ENCODE measurements around the gene KEAP1.

Gene KEAP1

GRCh38 chr19:10523135-10523636 is 20.0 kb upstream of the KEAP1 start:
- H2BK12ac ChIP-seq (ENCODE audit: low read length in 2 of 2), result no peak overlapping the region
- H3K18ac ChIP-seq (ENCODE audit: low read depth in 1 of 2, low read length in 2 of 2), result no peak overlapping the region
- no peak overlapping the region for H2BK5ac ChIP-seq (ENCODE audit: low read depth, low read length, poor library complexity, severe bottlenecking)
- DNase-seq, result no peak
- no peak overlapping the region for H3K27ac ChIP-seq (ENCODE audit: low read length, poor library complexity, severe bottlenecking)
- H3K36me3 ChIP-seq (ENCODE audit: control insufficient read depth in 1 of 2, insufficient read depth in 2 of 2, low read depth in 1 of 2, low read length in 2 of 2), result no peaks in the 10 kb centered on the region
- no peak overlapping the region for H3K14ac ChIP-seq (ENCODE audit: low read length in 2 of 2)
- no peak overlapping the region for H3K23ac ChIP-seq (ENCODE audit: low read length in 2 of 2)
- no peak overlapping the region for H2AK5ac ChIP-seq (ENCODE audit: low read length, severe bottlenecking)
- H3K4me3 ChIP-seq (ENCODE audit: insufficient read depth in 1 of 2, low read depth in 1 of 2, low read length in 2 of 2), result no peak overlapping the region
- no peak overlapping the region for H4K8ac ChIP-seq (ENCODE audit: low read length)
- H3K79me1 ChIP-seq (replicated peaks; ENCODE audit: low read length, poor library complexity, severe bottlenecking), result no peaks in the 10 kb centered on the region
- 94% methylated on average over 1 of the region's 3 CpGs for WGBS
- no peak overlapping the region for H2BK15ac ChIP-seq (ENCODE audit: low read depth, poor library complexity, severe bottlenecking)
- H3K4ac ChIP-seq (ENCODE audit: low read depth in 1 of 2, low read length in 2 of 2), result no peak overlapping the region
- H3K4me1 ChIP-seq (ENCODE audit: control insufficient read depth, insufficient read depth, low read depth, low read length), result peaks cover 6% of the 10 kb centered on the region
- no peak overlapping the region for H2AFZ ChIP-seq (ENCODE audit: low read depth, low read length)
- no peak overlapping the region for H2BK120ac ChIP-seq (ENCODE audit: low read depth, low read length)
- H3K27me3 ChIP-seq (ENCODE audit: control insufficient read depth in 1 of 2, insufficient read depth in 1 of 2, low read length in 2 of 2), result peaks cover 23 to 33% of the 10 kb centered on the region in 2 experiments
- H3K9me3 ChIP-seq (ENCODE audit: control insufficient read depth, low read length), result no peaks in the 10 kb centered on the region
- no peak overlapping the region for H3K9ac ChIP-seq (ENCODE audit: low read length)
- no peak overlapping the region for H3K4me2 ChIP-seq (ENCODE audit: low read length, poor library complexity, severe bottlenecking)
- no peak overlapping the region for H4K91ac ChIP-seq (ENCODE audit: low read length)

- no peak overlapping the region for H4K91ac ChIP-seq (ENCODE audit: low read length)
- 82% methylated on average over 13 of the region's 13 CpGs for WGBS
- H2BK5ac ChIP-seq (ENCODE audit: low read depth, low read length, poor library complexity, severe bottlenecking), result no peak overlapping the region
- H2BK120ac ChIP-seq (ENCODE audit: low read depth, low read length), result no peak overlapping the region
- no peak overlapping the region for H3K27ac ChIP-seq (ENCODE audit: low read length, poor library complexity, severe bottlenecking)
- no peaks in the 10 kb centered on the region for H3K9me3 ChIP-seq (ENCODE audit: control insufficient read depth, low read length)
- H3K14ac ChIP-seq (ENCODE audit: low read length in 2 of 2), result no peak overlapping the region
- no peak overlapping the region for H2BK15ac ChIP-seq (ENCODE audit: low read depth, poor library complexity, severe bottlenecking)
- peaks cover 24 to 39% of the 10 kb centered on the region in 2 experiments for H3K27me3 ChIP-seq (ENCODE audit: control insufficient read depth in 1 of 2, insufficient read depth in 1 of 2, low read length in 2 of 2)
- no peak overlapping the region for H3K4me2 ChIP-seq (ENCODE audit: low read length, poor library complexity, severe bottlenecking)
- H3K18ac ChIP-seq (ENCODE audit: low read depth in 1 of 2, low read length in 2 of 2), result no peak overlapping the region
- H3K36me3 ChIP-seq (ENCODE audit: control insufficient read depth in 1 of 2, insufficient read depth in 2 of 2, low read depth in 1 of 2, low read length in 2 of 2), result no peaks in the 10 kb centered on the region
- H2AFZ ChIP-seq (ENCODE audit: low read depth, low read length), result no peak overlapping the region
- H3K4me3 ChIP-seq (ENCODE audit: insufficient read depth in 1 of 2, low read depth in 1 of 2, low read length in 2 of 2), result no peak overlapping the region
- peaks cover 19% of the 10 kb centered on the region for H3K4me1 ChIP-seq (ENCODE audit: control insufficient read depth, insufficient read depth, low read depth, low read length)
- H3K9ac ChIP-seq (ENCODE audit: low read length), result no peak overlapping the region
- no peaks in the 10 kb centered on the region for H3K79me1 ChIP-seq (replicated peaks; ENCODE audit: low read length, poor library complexity, severe bottlenecking)
- no peak overlapping the region for H3K23ac ChIP-seq (ENCODE audit: low read length in 2 of 2)
- no peak overlapping the region for H4K8ac ChIP-seq (ENCODE audit: low read length)
- DNase-seq, result no peak
- H2BK12ac ChIP-seq (ENCODE audit: low read length in 2 of 2), result no peak overlapping the region
- no peak overlapping the region for H2AK5ac ChIP-seq (ENCODE audit: low read length, severe bottlenecking)
- no peak overlapping the region for H3K4ac ChIP-seq (ENCODE audit: low read depth in 1 of 2, low read length in 2 of 2)
These were observed 18.5 kb upstream of the KEAP1 start for GRCh38 chr19:10521461-10522171.

- Histone ChIP-seq H3K9ac (ENCODE audit: low read length) (no peak overlapping the region), H3K14ac (ENCODE audit: low read length in 2 of 2) (peak overlapping the region in 1 of 2 experiments; percentile 26), H2BK120ac (ENCODE audit: low read depth, low read length) (no peak overlapping the region), H2BK12ac (ENCODE audit: low read length in 2 of 2) (peak overlapping the region in 1 of 2 experiments; percentile 21), H3K23ac (ENCODE audit: low read length in 2 of 2) (no peak overlapping the region), H3K79me1 (replicated peaks; ENCODE audit: low read length, poor library complexity, severe bottlenecking) (no peaks in the 10 kb centered on the region), H3K9me3 (ENCODE audit: control insufficient read depth, low read length) (no peaks in the 10 kb centered on the region), H3K27me3 (ENCODE audit: control insufficient read depth in 1 of 2, insufficient read depth in 1 of 2, low read length in 2 of 2) (peaks cover 24 to 45% of the 10 kb centered on the region in 2 experiments), H2AK5ac (ENCODE audit: low read length, severe bottlenecking) (no peak overlapping the region), H3K4me1 (ENCODE audit: control insufficient read depth, insufficient read depth, low read depth, low read length) (peaks cover 19% of the 10 kb centered on the region), H2BK5ac (ENCODE audit: low read depth, low read length, poor library complexity, severe bottlenecking) (no peak overlapping the region), H2BK15ac (ENCODE audit: low read depth, poor library complexity, severe bottlenecking) (no peak overlapping the region), H4K8ac (ENCODE audit: low read length) (no peak overlapping the region), H3K4me2 (ENCODE audit: low read length, poor library complexity, severe bottlenecking) (no peak overlapping the region), H3K4me3 (ENCODE audit: insufficient read depth in 1 of 2, low read depth in 1 of 2, low read length in 2 of 2) (no peak overlapping the region), H4K91ac (ENCODE audit: low read length) (no peak overlapping the region), H3K27ac (ENCODE audit: low read length, poor library complexity, severe bottlenecking) (no peak overlapping the region), H3K18ac (ENCODE audit: low read depth in 1 of 2, low read length in 2 of 2) (no peak overlapping the region), H3K4ac (ENCODE audit: low read depth in 1 of 2, low read length in 2 of 2) (no peak overlapping the region), H2AFZ (ENCODE audit: low read depth, low read length) (no peak overlapping the region), H3K36me3 (ENCODE audit: control insufficient read depth in 1 of 2, insufficient read depth in 2 of 2, low read depth in 1 of 2, low read length in 2 of 2) (no peaks in the 10 kb centered on the region)
- DNase-seq, result no peak
- 94% methylated on average over 13 of the region's 15 CpGs for WGBS
These were observed 17.6 kb upstream of the KEAP1 start for GRCh38 chr19:10520652-10521318.

GRCh38 chr19:10519421-10519820 is 16.3 kb upstream of the KEAP1 start:
- WGBS, result 81% methylated on average over 7 of the region's 7 CpGs
- H3K36me3 ChIP-seq (ENCODE audit: control insufficient read depth in 1 of 2, insufficient read depth in 2 of 2, low read depth in 1 of 2, low read length in 2 of 2), result peaks cover 0 to 5% of the 10 kb centered on the region in 2 experiments
- no peaks in the 10 kb centered on the region for H3K79me1 ChIP-seq (replicated peaks; ENCODE audit: low read length, poor library complexity, severe bottlenecking)
- H3K18ac ChIP-seq (ENCODE audit: low read depth in 1 of 2, low read length in 2 of 2), result no peak overlapping the region
- H4K91ac ChIP-seq (ENCODE audit: low read length), result no peak overlapping the region
- no peaks in the 10 kb centered on the region for H3K9me3 ChIP-seq (ENCODE audit: control insufficient read depth, low read length)
- no peak overlapping the region for H3K14ac ChIP-seq (ENCODE audit: low read length in 2 of 2)
- H2BK12ac ChIP-seq (ENCODE audit: low read length in 2 of 2), result no peak overlapping the region
- peaks cover 19% of the 10 kb centered on the region for H3K4me1 ChIP-seq (ENCODE audit: control insufficient read depth, insufficient read depth, low read depth, low read length)
- no peak overlapping the region for H4K8ac ChIP-seq (ENCODE audit: low read length)
- no peak overlapping the region for H3K23ac ChIP-seq (ENCODE audit: low read length in 2 of 2)
- no peak overlapping the region for H3K4ac ChIP-seq (ENCODE audit: low read depth in 1 of 2, low read length in 2 of 2)
- H2BK120ac ChIP-seq (ENCODE audit: low read depth, low read length), result no peak overlapping the region
- H2AK5ac ChIP-seq (ENCODE audit: low read length, severe bottlenecking), result no peak overlapping the region
- no peak overlapping the region for H3K4me2 ChIP-seq (ENCODE audit: low read length, poor library complexity, severe bottlenecking)
- no peak overlapping the region for H2AFZ ChIP-seq (ENCODE audit: low read depth, low read length)
- no peak overlapping the region for H3K9ac ChIP-seq (ENCODE audit: low read length)
- H3K27me3 ChIP-seq (ENCODE audit: control insufficient read depth in 1 of 2, insufficient read depth in 1 of 2, low read length in 2 of 2), result peaks cover 24 to 57% of the 10 kb centered on the region in 2 experiments
- no peak for DNase-seq
- H2BK15ac ChIP-seq (ENCODE audit: low read depth, poor library complexity, severe bottlenecking), result no peak overlapping the region
- H2BK5ac ChIP-seq (ENCODE audit: low read depth, low read length, poor library complexity, severe bottlenecking), result no peak overlapping the region
- H3K4me3 ChIP-seq (ENCODE audit: insufficient read depth in 1 of 2, low read depth in 1 of 2, low read length in 2 of 2), result no peak overlapping the region
- H3K27ac ChIP-seq (ENCODE audit: low read length, poor library complexity, severe bottlenecking), result no peak overlapping the region
